ENCODE measurements around the gene ITSN2.

DNA sequence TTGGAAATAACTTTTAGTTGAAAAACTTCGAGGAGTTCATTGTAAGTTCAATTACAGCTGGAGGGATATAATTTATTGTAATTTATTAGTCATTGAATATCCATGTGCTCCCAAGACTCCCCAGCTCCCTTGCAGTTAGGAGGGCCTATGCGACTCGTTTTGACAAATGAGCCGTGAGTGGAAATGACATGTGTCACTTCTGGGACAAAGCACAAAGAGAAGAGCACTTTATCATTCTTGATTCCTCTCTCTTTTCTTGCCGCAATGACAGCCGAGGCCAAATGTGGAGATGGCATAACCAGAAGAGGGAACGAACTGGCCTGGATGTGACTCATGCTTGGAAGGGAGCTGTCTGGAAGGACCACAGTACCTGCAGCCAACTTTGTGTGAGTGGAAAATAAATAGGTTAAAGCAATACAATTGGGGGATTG, 44.2 kb upstream of the ITSN2 start:
- TF ChIP-seq, protein P1, sequence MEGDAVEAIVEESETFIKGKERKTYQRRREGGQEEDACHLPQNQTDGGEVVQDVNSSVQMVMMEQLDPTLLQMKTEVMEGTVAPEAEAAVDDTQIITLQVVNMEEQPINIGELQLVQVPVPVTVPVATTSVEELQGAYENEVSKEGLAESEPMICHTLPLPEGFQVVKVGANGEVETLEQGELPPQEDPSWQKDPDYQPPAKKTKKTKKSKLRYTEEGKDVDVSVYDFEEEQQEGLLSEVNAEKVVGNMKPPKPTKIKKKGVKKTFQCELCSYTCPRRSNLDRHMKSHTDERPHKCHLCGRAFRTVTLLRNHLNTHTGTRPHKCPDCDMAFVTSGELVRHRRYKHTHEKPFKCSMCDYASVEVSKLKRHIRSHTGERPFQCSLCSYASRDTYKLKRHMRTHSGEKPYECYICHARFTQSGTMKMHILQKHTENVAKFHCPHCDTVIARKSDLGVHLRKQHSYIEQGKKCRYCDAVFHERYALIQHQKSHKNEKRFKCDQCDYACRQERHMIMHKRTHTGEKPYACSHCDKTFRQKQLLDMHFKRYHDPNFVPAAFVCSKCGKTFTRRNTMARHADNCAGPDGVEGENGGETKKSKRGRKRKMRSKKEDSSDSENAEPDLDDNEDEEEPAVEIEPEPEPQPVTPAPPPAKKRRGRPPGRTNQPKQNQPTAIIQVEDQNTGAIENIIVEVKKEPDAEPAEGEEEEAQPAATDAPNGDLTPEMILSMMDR (IDR thresholded peaks at IDR 0.05), result no peak
- no peak for TF ChIP-seq EZH2phosphoT487 (IDR thresholded peaks at IDR 0.05)

All from neural progenitor cell (in vitro differentiated cells).